Testis (tissue), 2 donors: Measurements from ENCODE around the gene TRIM14.

Experiments used
- POLR2A ChIP-seq: fragments of 450-650 bp; IDR thresholded peaks from one replicate; pipeline ENCODE4 v1.6.1; 2017; ENCODE audit warnings: antibody characterized with exemption, mild to moderate bottlenecking, moderate library complexity
- TF ChIP-seq, protein P1 (sequence below), 3 experiments: fragments of 450-650 bp in 2 of 3; fragments of 200-600 bp in 1 of 3; sonication (generic) in 1 of 3; IDR thresholded peaks; one replicate each; pipeline ENCODE4 v1.5.1; 2016 to 2019; ENCODE audit warnings: antibody characterized with exemption in 3 of 3, mild to moderate bottlenecking in 2 of 3, moderate library complexity in 1 of 3

DNA sequence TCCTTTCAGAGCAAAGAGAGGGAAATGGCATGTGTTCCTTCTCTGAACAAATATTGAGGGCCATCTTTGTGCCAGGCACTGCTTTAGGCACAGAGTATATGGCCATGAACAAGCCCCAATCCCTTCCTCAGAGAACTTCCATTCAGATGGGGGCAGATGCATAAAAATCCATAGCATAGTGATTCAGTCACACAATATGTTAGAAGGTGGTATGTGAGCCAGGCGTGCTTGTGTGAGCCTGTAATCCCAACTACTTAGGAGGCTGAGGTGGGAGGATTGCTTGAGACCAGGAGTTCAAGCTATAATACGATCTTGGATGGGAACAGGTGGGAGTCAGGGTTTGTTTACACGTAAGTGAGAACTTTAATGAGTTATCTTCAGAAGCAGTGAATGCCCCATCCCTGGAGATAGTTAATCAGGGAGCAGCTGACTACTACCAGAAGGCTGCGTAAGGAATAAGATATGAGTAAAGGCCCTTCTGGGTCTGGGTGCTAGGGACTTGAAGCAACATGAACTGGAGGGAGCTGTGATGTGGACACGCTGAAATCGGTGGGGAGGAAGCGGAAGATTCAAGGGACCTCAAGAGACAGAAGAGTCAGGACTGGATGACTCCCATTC lies 35.3 kb downstream of the TRIM14 start:
- TF ChIP-seq, protein P1, sequence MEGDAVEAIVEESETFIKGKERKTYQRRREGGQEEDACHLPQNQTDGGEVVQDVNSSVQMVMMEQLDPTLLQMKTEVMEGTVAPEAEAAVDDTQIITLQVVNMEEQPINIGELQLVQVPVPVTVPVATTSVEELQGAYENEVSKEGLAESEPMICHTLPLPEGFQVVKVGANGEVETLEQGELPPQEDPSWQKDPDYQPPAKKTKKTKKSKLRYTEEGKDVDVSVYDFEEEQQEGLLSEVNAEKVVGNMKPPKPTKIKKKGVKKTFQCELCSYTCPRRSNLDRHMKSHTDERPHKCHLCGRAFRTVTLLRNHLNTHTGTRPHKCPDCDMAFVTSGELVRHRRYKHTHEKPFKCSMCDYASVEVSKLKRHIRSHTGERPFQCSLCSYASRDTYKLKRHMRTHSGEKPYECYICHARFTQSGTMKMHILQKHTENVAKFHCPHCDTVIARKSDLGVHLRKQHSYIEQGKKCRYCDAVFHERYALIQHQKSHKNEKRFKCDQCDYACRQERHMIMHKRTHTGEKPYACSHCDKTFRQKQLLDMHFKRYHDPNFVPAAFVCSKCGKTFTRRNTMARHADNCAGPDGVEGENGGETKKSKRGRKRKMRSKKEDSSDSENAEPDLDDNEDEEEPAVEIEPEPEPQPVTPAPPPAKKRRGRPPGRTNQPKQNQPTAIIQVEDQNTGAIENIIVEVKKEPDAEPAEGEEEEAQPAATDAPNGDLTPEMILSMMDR (IDR thresholded peaks at IDR 0.05), result no peak
- no peak for TF ChIP-seq POLR2A
